NCI-H2171 (cell line): Measurements from ENCODE around the gene MATN1.
"Not testable (repeated sequence)": the region's sequence is repeated elsewhere in the genome, so short reads cannot be mapped to it uniquely, and the experiment has no call there.

Experiments used
- DNase-seq: peaks from one replicate; lab custom pipeline; 2025; lab: John Stamatoyannopoulos, UW

MATN1 gene

DNA sequence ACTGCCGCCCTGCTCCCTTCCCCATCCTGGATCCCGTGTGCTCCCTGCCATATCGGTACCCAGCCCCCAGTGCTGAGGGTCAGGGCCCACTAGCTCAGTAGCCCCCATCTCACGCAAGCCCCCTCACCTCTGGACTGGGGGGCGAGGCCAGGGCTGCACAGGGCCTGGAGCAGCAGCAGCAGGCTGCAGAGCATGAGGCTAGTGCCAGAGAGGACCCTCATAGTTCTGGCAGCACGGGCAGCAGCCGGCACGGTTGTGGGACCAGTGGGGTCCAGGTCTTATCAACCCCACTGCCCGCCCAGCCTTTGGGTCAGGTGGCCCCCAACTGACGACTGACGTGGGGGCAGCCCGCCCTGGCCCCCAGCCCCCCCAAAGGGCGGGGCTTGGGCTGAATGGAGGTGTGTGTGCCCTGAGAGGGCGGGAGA is at the start of gene MATN1:
Gene MATN1, minus strand, starts transcription at position 255 of the 425 bp plus-strand sequence. Its CDS starts 34 bp downstream, at position 221.
- DNase-seq: no peak

- DNase-seq: no peak
Measured at GRCh38 chr1:30771005-30771404, 47.6 kb upstream of the MATN1 start.

DNA sequence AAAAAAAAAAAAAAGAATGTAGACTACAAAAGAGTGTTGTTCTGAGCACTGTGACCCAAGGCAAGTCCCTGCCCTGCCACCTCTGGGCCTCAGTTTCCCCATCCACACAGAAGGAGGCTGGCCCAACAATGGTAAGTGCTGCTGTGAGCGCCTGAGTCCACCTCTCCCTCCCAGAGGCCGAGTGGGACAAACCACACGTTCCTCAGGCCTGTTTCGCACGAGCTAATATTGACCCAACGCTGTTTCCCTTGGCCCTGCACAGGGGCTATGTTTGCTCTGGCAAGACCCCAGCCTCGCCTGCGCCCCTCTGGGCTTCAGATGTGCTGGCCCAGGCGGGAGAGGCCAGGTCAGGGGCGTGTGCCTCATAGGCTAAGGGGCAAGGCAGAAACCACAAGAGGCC is 46.8 kb upstream of the MATN1 start:
- no peak for DNase-seq

GRCh38 chr1:30768830-30769718 is 45.7 kb upstream of the MATN1 start:
- DNase-seq: no peak

DNA sequence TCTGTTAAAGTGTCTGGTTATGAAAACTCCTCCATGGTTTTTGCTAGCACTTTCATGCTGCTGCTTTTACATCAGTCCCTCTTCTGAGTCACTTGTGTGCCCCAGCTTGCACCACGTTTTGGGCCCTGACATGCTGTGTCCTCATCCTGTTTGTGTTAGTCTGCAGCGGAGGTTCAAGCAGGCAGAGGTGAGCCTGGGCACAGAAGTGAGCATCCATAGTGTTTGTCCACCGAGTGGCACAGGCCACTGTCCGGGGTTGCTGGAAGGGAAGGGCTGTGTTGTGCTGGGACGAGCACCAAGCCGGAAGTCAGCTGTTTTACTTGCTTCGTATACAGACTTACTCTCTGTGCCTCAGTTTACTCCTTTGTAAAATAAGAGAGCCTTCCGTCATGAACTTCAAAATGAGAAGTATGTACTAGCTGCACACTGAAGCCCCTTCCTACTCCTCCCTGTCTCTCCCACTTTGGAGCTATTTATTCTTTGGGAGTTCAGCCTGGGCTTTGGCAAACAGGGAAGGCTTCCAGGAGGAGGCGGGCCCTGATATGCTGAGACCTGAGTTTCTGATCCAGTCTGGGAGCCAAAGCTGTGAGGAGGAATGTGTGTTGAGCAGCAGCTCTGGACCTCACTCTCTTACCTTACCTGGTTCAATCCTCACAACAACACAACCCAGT is 44.9 kb upstream of the MATN1 start:
- DNase-seq: no peak

- DNase-seq: not testable (repeated sequence)
Measured at GRCh38 chr1:30766948-30767347, 43.6 kb upstream of the MATN1 start.

- no peak for DNase-seq
Measured at GRCh38 chr1:30765556-30766434, 42.4 kb upstream of the MATN1 start.

- no peak for DNase-seq
Measured at GRCh38 chr1:30764939-30765555, 41.7 kb upstream of the MATN1 start.

DNA sequence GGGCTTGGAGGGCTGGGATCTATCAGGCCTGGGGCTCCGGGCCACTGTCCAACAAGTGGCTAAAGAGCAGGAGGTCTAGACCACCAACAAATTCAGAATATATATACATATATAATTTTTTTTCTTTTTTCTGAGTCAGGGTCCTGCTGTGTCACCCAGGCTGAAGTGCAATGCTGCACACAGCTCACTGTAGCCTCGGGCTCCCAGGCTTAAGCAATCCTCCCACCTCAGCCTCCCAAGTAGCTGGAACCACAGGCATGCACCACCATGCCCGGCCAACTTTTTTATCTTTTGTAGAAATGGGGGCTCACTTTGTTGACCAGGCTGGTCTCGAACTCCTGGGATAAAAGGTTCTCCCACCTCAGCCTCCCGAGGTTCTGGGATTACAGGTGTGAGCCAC is 41.0 kb upstream of the MATN1 start:
- DNase-seq: no peak

DNA sequence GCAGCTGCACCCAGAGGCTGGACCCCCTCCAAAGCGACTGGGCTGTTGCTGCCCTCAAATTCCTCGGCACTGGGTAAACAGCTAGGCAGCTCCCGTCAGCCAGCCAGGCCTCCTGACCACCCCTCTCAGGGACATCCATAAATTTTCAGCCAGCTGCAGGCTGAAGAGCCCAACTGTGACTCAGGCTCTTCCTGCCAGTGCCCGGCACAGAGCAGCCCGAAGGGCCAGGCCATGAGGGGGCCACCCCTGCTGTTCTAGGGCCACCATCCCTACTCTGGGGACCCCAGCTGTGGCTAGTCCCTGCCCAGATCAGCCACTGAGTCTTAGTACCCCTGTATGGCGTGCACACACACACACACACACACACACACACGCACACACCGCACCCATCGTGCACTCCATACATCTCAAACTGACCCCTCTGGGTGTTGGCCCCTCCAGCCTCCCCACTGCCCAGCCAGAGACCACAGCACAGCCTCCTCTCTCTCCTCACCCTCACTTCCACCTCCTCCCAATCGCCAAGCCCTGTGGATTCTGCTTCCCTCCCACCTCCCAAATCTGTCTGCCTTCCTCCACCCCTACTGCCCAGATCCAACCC is 40.4 kb upstream of the MATN1 start:
- no peak for DNase-seq

- DNase-seq: no peak
Measured at GRCh38 chr1:30762930-30763650, 39.7 kb upstream of the MATN1 start.

DNA sequence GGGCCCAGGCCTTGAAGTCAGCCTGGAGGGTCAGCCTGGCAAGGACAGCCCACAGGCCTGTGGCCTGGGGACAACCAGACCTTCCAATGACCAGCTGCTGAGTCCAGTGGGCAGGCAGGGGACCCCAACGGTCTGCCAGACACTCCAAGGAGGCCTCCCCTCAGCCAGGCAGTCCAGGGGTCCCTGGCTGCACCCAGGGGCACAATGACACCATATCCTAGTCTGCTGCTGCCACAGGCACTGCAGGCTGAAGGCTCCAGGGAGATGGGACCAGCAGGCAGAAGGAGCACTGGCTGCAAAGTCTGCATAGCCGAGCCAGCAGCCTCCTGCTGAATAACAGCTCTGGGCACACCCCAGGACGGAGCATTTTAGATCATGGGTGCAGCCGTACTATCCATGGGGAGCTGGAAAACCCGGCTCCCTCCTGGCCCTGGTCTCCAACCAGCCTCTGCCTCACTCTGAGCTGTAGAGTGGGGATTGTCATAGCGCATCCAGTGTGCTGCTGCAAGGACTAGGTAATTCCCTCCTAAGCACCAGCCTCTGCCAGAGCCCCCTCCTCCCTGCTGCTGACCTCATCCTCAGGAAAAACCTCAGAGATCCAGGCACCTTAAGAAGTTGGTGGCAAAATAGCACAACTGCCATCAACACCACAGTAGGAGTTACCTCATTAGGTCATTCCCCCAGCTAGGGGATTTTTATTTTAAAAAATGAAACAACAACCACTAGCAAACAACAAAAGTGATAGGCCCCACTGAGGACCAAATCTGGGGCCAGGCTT is 39.0 kb upstream of the MATN1 start:
- no peak for DNase-seq

GRCh38 chr1:30761381-30762151 is 38.2 kb upstream of the MATN1 start:
- no peak for DNase-seq

DNA sequence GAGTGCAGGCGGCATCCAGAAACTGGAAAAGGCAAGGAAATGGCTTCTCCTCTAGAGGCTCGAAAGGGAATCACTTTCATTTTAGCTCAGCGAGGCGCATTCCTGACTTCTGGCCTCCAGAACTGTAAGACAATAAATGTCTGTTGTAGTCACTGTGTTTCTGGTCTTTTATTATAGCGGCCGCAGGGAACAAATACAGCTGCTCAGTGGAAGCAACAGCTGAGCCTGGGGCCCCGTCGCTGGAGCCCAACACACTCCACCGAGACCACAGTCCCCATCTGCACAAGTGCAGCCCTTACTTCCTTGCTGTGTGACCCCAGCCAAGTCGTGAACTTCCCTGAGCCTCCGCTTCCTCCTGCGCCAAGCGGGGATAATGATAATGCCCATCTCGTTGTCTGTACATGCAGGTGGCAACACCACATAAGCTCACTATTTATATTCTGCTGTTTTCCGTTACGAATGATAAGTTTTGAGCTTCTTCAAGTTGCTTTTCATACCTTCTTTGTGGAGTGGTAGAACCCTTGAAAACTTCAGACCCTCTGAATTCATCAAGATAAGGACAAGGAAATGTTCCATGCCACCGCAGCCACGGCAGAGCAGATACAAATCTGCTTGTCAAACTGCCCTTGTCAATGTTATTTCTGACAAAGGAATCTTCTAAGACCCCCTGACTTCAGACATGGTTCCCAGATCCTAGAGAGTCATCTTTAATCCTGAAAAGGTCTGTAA is 37.4 kb upstream of the MATN1 start:
- DNase-seq: no peak

DNA sequence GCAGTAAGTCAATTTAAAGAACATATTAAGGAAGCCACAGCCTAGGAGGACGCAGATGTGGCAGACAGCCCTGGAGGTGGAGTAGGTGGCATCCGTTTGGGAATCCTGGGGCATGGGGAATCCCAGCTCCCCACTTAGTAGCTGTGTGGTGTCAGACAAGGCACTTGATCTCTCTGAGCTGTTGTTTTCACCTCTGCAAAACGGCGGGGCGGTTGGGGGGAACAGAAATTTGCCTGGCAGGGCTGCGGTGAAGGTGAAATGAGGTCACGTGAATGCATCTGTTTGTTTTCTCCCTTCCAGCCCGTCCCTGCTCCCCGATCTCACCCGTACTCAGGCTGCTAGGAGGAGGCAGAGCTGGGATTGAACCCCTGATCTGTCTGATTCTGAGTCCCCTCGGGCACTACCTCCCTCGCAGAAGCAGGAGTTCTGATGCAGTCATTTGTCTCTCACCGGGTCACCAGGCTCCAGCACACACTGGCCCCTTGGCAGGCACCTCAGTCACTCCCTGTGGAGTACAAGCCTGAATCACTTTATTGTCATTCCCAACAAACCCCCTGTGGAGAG is 36.4 kb upstream of the MATN1 start:
- no peak for DNase-seq

- no peak for DNase-seq
Measured at GRCh38 chr1:30758785-30759380, 35.5 kb upstream of the MATN1 start.

DNA sequence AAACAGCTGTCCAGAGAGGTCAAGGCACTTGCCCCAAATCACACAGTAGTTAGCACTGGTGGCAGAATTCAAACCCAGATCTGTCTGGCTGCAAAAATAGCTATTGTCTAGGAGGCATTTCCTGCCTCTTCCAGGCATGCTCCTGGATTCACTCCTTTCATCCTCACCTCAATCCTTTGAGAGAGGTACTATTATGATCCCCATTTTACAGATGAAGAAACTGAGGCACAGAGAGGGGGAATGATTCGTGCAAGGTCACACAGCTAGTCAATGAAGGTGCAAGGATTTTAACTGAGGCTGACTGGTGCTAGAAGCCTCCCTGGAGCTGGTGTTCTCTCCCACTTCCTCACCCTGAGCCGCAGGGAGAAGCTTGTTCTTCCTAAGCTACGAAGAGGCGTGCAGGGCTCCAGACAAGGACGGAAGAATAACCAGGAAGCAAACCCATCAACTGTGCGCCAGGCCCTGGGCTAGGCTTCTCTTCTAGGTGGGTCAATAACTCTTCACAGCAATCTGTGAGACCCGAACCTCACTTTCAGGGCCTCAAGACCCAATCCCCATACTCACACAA is 34.8 kb upstream of the MATN1 start:
- no peak for DNase-seq
